NCI-H1436 treated with DMSO at 0.1 percent for 48 hours (cell line): ENCODE measurements around the gene EFL1.
"Not testable (repeated sequence)": the region's sequence is repeated elsewhere in the genome, so short reads cannot be mapped to it uniquely, and the experiment has no call there.

Source experiments
- DNase-seq: peaks from one replicate; lab custom pipeline; 2025; lab: John Stamatoyannopoulos, UW

EFL1 gene

DNA sequence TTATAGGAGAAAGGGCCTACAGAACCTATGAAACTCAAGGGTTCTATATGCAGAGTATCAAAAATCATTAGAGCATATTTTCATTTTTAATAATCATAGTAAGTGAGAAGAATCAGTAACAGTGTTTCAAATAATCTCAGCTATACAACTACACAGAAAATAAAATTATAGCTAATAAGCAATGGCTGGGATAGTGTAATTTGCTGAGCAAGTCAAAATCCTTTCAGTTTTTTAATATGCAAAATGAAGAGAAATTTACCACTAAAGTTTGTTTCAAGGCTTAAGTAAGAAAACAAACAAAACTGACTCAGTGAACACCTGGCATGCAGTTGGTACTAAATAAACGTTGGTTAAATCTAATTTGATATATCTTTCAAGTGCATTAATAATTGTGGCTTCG lies 66.2 kb downstream of the EFL1 start:
- DNase-seq: no peak

DNA sequence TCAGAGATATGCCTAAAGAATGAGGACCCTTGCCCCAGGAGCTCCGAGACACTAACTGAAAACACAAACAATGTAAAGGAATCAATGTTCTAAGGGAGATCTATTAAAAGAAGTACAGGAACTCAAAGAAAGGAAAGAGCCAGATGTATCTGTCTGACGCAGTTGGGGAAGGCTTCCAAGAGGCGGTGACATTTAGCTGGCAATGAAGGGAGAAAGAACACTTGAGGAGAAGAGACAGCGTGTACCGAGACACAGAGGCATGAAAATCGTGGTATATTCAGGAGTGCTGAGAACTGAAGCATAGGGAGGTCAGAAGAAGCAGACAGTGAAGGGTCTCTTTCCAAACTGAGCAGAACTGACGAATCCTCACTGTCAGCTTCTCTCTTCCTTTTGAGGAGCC lies 66.7 kb downstream of the EFL1 start:
- DNase-seq: not testable (repeated sequence)

DNA sequence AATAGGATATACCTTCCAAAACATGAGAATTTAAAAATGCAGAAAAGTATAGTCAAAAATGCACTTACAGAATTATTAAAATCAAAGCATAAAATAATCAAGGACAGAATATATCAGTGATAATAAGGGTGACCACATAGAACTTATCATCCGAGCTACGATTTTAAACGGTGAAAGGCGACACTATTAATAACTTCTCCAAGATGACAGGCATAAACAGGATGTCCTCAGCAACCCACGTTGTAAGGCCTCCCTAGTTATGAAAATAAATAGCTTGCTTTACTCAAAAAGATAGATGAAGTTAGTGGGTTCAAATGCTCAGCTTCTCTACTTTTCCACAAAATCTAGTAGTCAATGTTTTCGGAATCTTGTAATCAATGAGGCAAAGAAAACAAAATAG lies 68.0 kb downstream of the EFL1 start:
- DNase-seq: not testable (repeated sequence)

DNA sequence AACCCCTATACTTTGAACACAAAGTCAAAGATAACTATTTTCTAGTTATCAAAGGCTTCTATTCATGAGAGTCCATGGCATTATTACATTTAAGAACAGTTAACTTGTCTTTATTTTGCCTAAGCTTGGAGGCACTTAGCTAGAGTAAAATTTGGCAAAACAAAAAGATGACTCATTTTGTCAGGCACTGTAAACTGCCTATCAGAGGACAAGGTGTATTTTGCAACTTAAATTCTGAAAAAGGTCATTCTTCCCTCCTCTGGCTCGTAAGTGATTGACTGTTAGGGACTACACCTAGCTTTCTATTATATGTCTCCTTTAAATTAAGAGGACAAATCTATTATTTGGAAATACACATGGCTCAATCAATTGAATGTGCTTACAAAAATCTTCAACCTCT lies 69.1 kb downstream of the EFL1 start:
- DNase-seq: not testable (repeated sequence)

DNA sequence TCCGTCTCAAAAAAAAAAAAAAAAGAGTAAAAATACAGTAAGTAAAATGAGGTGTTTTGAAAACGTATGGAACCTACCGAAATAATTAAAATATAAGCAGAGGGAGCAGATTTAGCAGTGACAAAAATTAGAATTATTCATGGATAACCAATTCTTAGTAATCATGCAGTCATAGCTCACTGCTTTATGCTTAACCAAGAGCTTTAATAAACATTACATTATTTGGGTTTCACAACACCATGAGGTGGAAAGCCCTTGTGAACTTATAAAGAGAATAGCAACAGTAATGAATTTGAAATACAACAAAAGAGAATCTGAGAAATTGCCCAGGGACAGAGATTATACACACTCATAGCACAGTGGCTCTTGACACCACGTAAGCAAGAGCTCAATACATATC lies 70.1 kb downstream of the EFL1 start:
- DNase-seq: not testable (repeated sequence)

DNA sequence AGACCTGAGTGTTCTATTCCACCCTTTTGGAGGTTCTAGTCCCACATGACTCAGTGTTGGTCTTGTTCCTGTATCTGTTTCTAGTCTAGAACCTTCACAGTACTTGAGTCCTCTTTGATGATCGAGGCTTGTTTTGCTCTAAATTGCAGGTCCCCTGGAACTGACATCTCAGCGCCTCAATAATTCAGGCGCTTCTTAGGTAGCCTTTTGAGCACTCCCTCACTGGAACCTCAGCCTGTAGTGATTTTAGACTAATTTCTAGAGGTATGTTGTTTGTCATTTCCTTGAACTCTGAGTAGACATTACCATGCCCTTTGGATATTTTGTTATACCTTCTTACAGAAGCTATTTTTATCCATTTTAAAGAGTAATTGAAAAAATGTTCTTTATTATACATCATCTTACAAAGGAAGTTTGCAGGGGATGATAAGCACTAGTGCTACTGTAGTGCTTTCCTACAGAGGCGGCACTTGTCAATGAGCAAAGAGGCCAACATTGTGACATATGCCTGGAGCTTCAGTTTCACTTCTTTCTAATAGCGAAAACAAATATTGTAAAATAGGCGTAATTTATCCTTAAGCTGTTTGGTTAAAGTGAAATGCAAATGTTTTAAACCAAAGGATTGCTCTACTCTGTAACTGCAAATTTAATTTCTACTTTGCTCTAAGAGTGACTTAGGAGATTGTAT lies 75.7 kb downstream of the EFL1 start:
- DNase-seq: no peak

DNA sequence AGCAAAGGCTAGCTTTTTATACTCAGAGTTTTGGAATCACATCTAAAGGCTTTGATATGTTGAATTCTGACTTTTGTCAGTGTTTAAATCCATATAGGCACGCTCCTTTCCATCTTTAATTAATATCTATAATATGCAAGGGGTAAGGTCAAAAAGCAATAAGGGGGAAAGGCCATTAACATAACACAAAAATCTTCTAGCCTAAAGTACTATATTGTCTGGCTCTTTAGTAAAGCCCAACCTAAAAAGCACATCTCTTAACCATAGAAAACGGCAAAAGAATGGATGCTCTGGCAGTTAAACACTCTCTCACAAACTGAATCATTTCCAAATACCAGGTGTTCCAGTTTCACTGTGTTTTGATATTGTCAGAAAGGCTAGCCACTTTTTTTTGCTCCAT lies 76.4 kb downstream of the EFL1 start:
- DNase-seq: no peak

DNA sequence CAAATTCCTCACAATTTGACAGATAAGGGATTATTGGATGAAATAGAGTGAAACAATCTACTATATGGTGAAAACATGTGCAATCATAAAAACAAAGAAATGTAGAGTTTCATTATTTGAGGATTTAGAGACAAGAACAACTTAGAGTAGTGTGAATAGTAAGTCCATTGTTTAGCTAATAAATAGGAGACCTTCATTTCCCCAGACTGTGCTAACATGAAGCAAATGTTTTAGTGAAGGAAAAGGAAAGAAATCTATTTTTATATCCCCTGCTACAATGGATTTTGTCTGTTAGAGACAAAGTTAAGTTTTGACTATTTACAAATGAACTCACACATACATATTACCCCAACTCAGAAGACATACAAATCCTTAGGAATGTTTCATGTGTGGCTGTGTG lies 77.8 kb downstream of the EFL1 start:
- DNase-seq: no peak

DNA sequence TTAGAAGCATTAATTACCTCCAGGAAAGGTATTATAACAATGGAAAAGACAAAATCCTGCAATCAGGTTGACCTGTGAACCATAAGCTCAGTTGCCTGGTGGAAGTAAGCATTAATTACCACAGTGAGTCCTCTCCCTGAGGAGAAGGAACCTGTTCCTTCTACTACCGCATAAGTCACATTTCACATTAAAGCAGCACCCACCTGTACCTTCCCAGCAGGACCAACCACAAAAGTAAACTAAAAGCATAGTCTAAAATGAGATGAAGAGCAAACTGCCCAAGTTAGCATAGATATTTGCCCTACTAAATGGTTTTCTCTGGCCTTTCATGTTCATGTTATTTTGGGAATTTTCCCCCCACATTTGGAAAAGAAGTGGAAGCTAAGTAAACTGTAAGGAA lies 78.2 kb downstream of the EFL1 start:
- no peak for DNase-seq

DNA sequence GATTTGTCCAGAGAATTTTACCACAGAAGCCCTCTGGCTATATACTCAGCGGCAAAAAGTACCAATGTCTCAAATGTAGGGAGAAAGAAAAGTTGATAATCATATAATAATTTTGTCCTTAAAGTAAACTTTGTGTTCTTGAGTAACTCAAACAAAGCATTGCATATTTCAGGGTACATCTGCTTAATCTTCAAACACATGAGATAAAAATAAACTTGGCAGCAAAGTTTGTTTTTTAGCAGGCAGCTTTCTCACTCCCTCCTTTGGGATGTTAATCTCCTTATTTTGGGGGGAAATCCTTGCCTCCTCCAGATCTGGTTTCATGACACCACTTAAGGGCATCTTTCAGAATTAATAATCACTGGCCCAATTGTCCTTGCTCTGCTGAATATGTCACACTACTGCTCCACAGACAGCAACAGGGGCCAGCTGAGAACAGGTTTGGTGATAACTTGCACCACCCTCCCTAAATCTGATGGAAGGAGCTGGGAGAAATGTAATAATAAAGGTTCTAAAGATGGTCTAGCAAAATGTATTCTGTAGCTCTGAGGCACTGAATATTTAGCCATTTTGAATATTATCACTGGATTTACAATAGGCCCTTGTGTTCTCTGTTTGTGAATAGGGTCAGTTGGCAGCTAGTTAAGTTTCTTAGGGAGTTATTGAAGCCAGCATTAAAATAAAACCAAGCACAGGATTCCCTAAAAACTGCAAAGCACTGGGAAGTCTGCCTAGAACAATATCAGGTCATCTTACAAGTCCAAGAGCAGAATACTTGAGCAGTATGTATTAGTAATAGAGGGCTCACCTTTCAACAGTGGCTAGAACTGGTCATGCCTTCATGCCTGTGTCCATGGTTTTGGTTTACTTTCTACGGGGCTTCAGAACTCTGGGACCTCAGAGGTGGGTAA lies 79.2 kb downstream of the EFL1 start:
- no peak for DNase-seq

DNA sequence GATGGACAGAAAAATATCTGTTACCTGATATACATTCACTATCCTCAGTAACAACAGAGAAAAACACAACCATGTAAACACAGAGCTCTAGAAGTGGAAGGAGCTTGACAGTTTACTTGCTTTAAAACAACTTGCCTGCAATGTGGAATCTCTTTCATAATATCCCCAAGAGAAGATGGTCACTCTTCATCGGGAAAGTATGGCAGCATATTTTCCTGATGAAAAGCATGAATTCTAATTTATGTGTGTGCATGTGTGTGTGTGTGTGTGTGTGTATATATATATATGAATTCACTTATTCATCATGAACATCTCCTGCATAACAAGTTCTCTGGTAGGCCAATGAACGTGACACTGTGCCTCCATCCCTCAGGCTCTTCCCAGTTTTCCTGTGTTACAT lies 81.2 kb downstream of the EFL1 start:
- DNase-seq: no peak

DNA sequence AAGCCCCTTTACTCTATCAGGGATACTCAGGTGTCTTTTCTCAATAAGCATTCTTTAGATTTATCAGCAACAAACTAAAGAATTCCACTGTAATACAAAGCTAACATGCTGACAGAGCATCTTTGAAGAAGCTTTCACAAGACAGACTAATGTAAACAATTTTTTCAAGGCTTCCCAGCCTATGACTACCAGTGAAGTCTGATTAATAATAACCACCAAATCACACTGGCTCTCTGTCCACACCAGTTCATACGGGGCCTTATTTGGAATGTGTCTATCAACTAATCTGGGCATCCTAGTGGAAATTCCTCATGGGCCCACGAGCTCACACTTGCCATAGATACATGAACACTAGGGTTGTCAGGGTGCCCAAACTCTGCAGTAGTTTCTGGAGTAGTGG lies 84.5 kb downstream of the EFL1 start:
- DNase-seq: no peak

DNA sequence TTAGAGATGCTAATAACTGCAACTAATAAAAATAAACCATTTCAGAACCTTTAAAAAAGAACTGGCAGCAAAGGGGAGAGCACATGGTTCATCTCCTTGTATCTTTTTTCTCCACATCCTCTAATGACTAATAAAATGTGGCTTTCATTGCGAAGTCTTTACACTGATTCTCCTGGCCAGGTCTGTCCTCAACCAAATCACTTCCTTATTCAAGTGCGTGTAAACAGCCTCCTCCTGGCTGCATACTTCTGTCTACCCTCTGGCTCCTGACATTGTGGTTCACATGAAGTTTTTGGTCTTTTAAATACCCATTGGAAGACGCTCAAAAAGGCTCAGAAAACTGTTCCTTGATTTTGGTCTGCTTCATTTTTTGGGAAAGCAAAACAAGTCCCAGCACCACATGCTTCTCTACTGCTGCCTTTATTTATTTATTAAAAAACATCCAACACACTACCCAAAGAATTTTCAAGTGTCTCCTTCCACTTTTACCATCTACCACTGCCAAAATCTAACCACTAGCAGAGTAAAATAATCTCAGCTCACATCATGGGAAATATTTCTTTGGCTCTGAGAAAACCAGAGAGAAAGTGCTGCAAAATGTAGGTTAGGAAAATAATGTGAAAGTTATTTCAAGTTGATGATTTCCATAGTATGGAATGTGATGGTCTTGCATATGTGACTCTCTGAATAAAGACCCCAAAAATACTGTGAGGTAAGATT lies 85.1 kb downstream of the EFL1 start:
- DNase-seq: no peak

DNA sequence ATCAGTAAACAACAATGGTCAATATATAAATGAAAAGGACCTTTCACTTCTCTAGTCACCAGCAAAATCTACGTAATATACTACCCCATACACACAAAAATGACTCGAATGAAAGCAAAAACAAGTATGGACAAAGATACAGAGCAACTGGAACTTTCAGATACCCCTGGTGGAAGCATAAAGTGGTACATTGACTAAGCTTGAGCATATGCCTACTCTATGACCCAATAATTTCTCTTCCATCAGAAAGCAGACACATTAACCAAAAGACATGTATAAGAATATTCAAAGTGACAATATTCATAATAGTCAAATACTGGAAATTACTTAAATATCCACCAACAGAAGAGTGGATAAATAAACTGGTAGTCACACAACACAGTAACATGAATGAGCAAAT lies 86.0 kb downstream of the EFL1 start:
- DNase-seq: no peak

DNA sequence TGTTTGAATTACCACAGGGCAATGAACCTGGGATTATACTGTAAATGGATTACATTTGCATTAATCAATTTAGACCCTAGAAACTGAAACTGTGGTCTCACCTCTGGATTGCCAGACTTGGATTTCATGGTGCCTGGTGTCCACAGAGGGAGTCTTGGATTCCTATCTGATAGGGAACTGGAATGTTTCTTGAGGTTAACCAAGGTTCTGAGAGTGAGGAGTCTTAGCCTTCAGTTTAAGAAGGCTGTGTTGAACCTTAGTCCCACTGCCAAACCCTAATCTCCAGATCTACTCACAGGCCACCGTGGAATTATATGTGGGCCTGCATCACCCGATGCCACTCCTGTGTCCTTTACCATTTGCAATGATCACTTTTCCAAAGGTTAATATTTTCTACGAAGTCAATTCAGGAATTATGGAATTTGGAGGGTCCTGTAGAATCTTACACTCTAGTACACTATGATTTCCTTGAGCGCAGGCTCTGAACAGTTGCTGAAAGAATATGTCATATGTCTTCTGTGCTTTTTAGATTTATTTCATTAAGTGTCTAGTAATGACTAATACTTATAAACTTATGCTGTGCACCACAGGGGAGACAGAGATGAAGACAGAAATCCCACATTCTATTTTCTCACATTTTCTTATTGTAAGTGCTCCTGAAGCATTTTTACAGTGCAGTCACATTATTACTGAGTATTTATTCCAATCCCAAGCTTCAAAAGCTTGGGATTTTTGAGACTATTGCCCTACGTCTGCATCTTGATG lies 87.9 kb downstream of the EFL1 start:
- no peak for DNase-seq

DNA sequence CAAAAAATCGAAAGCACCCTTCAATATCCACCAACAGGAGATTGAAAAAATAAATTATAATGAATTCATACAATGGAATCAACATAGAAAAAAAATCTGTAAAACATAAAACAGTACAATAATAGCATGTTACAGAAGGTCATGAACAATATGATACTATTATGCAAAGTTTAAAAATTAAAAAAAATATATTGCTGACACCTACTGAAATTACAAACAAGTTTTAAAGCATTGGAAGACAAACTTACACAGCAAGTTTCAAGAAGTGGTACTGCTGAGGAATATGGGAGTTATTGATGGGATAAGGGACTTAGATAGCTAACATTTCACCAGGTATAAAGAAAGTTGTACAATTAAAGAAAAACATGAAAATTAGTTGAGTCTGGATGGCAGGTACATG lies 89.4 kb downstream of the EFL1 start:
- no peak for DNase-seq

DNA sequence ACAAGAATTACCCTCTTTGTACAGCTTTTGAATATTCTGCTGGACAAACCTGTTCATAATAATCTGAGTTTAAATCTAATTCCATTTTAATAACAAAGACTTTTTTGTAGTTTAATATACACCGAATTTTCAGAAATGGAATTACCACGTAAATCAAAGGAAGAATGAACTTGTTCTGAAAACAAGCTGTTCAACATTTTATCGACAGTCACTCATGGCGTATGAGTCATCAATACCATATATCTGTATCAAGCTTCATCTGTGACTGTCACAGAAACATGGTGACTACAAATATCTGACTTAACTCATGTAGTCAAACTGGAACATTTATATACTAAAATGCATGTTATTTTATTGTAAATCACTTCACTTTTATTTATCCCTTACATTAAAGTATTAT lies 90.0 kb downstream of the EFL1 start:
- DNase-seq: no peak

DNA sequence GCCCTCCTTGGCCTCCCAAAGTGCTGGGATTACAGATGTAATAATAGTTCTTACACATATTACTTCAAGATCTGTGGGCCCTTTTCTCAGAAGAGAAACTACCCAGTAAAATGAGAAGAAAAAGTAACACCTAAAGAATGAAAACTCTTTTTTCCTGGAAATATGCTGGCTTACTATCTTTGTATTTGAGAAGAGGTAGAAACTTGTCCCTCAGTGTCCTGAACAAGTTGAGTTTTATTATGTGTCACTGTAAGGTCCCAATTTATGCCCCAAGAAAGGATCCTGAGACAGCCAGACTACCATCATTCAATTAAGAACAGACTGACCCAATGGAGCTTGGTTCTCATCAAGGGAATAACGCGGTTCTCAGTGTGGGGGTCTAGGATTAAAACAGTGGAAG lies 93.8 kb downstream of the EFL1 start:
- no peak for DNase-seq

DNA sequence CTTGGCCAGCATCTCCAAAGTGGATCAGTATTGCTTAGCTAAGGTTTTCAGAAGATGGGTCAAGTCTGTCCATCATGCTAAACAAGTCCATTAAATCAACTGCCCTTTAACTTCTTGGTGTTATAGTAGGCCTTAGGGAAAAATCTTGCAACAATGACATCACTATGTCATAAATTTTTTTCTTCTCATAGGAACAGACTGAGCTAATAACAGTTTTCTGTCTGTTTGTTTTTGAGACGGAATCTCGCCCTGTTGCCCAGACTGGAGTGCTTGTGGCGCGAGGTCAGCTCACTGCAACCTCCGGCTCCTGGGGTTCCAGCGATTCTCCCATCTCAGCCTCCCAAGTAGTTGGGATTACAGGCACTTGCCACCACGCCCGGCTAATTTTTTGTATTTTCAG lies 94.2 kb downstream of the EFL1 start:
- DNase-seq: no peak

DNA sequence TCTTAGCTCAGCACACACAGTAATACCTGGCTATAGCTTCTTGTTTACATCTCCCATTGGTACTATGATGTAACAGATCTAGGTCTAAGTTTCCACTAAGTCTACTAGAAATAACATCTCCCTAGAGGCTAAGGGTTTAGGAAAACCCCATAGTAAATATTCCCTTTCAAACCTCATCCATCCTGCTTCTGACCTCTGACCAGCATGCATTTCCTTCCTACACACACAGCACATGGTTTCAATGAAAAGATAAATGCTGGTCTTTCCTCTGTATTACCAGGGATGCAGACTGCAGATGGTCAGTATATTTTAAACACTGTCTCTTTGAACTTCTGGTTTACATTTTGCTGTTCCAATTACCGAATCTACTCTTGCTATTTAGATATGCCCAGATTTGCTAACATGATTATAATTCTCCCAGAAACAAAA lies 96.6 kb downstream of the EFL1 start:
- DNase-seq: no peak

DNA sequence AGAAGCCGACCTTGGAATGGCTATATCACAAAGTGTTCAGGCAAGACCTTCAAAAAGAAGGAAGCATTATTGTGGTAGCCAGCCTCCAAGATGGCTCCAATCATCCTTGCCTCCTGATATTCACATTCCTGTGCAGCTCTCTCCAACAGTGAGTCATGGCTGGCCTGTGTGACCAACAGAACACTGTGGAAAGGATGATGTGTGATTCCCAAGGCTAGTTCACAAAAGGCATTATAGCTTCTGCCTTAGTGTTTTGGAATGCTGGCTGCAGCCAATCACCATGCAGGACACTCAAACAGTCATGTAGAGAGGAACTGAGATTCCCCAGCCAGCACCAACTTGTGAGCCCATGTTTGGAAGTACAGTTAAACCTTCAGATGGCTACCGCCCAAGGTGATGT lies 102.6 kb downstream of the EFL1 start:
- no peak for DNase-seq

DNA sequence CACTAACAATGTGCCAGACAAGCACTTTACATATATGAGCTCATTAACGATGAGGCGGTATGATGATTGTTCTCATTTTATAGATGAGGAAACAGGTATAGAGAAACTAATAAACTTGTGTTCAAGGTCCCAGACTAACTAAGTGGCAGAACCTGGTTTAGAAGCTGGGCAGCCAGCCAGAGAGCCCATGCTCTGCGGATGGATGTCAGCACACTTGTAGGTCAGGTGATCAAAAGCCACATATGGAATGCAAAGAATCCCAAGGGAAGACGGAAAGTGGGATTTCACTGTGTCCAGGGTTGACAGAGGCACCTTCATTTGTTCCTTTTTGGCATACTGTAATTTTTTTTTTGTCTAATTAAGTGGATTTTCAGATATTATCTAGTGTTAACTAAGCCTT lies 103.7 kb downstream of the EFL1 start:
- DNase-seq: no peak
